HL-60 (cell line): ENCODE data around the gene ASS1.

Experiments used
- CTCF ChIP-seq: IDR thresholded peaks from one replicate; pipeline ENCODE4 v1.5.1; 2011; ENCODE audit warnings: low read length, control low read depth, inconsistent platforms; ENCODE audit not compliant: insufficient read depth
- POLR2AphosphoS5 ChIP-seq: IDR thresholded peaks from 2 replicates; pipeline ENCODE4 v1.6.1; 2012; ENCODE audit warnings: low read depth
- REST ChIP-seq: IDR thresholded peaks from 2 replicates; pipeline ENCODE4 v1.6.1; 2012; ENCODE audit warnings: low read depth; ENCODE audit not compliant: insufficient replicate concordance

- TF ChIP-seq CTCF (no peak), POLR2AphosphoS5 (no peak), REST (no peak)
Observed at GRCh38 chr9:130438382-130438981, 6.3 kb upstream of the ASS1 start.
